ENCODE measurements around the gene ARL6IP5. TPM values are rescaled to one million over a fixed set of nuclear protein-coding genes. Genes with fewer than 3 reads are reported as not detected.

Gene ARL6IP5
- total and polyA plus RNA-seq, 2 donors (not counting 3 experiments of a cell fraction or from before 2014, with no cell fraction given), result 96.9 to 116 TPM

GRCh38 chr3:69081583-69082262 is 3.0 kb upstream of the ARL6IP5 start:
- H4K20me1 ChIP-seq (replicated peaks; ENCODE audit: control insufficient read depth, extremely low read depth, insufficient read depth, low read length), result no peaks in the 10 kb centered on the region
- H3K27ac ChIP-seq (ENCODE audit: insufficient read depth, low read depth, low read length), result peak overlapping the region; percentile 49
- no peaks in the 10 kb centered on the region for H3K27me3 ChIP-seq (ENCODE audit: control insufficient read depth in 2 of 2, insufficient read depth in 2 of 2, low read length in 2 of 2)
- H3K79me2 ChIP-seq (ENCODE audit: control insufficient read depth, insufficient read depth, low read length), result peaks cover 39% of the 10 kb centered on the region
- peak; percentile 69 for DNase-seq (ENCODE audit: low read depth, low spot score)
- H3K36me3 ChIP-seq (ENCODE audit: control insufficient read depth in 2 of 2, extremely low read depth in 1 of 2, insufficient read depth in 2 of 2, low read length in 2 of 2), result no peaks in the 10 kb centered on the region
- FAIRE-seq, result peak; percentile 64
- no peak overlapping the region for H2AFZ ChIP-seq (ENCODE audit: low read depth, low read length)
- POLR2A ChIA-PET, result no interaction called here
- intact Hi-C loops (cut with micrococcal nuclease), result loop anchor here (2.0 kb wide), 1 partner anchor 49 kb away; no protein-coding TSS in a partner anchor
- no TSS peak for BruUV-seq (replicated peaks)
- H3K4me2 ChIP-seq (ENCODE audit: insufficient read depth, low read length), result peak overlapping the region; percentile 19
- dilution Hi-C loops (cut with MboI; ENCODE audit: extremely low pct_ligation_motif_present, low sequenced_read_pairs), result no loop called here
- no peaks in the 10 kb centered on the region for H3K9me1 ChIP-seq (replicated peaks; ENCODE audit: control insufficient read depth, extremely low read depth, insufficient read depth, low read length)
- H3K9me3 ChIP-seq (replicated peaks; ENCODE audit: control insufficient read depth, insufficient read depth, low read length), result no peaks in the 10 kb centered on the region
- no peak overlapping the region for H3K4me3 ChIP-seq (replicated peaks in 1 of 3; ENCODE audit: insufficient read depth in 1 of 3, low read depth in 1 of 3, low read length in 3 of 3)
- CTCF ChIA-PET, result interaction anchor here (1.4 kb wide), 1 partner anchor 13 kb away, joined by 4 read pairs; no protein-coding TSS in a partner anchor
- H3K4me1 ChIP-seq (ENCODE audit: control insufficient read depth, extremely low read depth, insufficient read depth, low read length), result peaks cover 62% of the 10 kb centered on the region
- H3K9ac ChIP-seq (replicated peaks; ENCODE audit: extremely low read depth, insufficient read depth, low read length), result no peak overlapping the region
- TF ChIP-seq MYC (IDR thresholded peaks at IDR 0.05; ENCODE audit: low read depth, low read length) (no peak), CTCF (IDR thresholded peaks at IDR 0.05; ENCODE audit: extremely low read depth in 1 of 2, insufficient read depth in 1 of 2, low read depth in 1 of 2, low read length in 2 of 2) (no peak), GATA2 (IDR thresholded peaks at IDR 0.05; ENCODE audit: insufficient read depth, insufficient read length, low read depth, low read length) (peak; percentile 84), FOS (IDR thresholded peaks at IDR 0.05; ENCODE audit: borderline replicate concordance, insufficient read depth, low read length) (peak; percentile 14), EZH2 (IDR thresholded peaks at IDR 0.05; ENCODE audit: borderline replicate concordance, low read depth, low read length, severe bottlenecking) (no peak), JUN (IDR thresholded peaks at IDR 0.05; ENCODE audit: borderline replicate concordance, insufficient read depth, insufficient read length, low read depth) (peak; percentile 48), POLR2A (IDR thresholded peaks at IDR 0.05; ENCODE audit: low read depth, low read length) (no peak), MAX (IDR thresholded peaks at IDR 0.05; ENCODE audit: insufficient read depth, insufficient read length) (no peak), POLR2AphosphoS5 (IDR thresholded peaks at IDR 0.05; ENCODE audit: insufficient read depth, low read depth, low read length) (no peak)
